ENCODE measurements around the gene MOG.

MOG gene

DNA sequence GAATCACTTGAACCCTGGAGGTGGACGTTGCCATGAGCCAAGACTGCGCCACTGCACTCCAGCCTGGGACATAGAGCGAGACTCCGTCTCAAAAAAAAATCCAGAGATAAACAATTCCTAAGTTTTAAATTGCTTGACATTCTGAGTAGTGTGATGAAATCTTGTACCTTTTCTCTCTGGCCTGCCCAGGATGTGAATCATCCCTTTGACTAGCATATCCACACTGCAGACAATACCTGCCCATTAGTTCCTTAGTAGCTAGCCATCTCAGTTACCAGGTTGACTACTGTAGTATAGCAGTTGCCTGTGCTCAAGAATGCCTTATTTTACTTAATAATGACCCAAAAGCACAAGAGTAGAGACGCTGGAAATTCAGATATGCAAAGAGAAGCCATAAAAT, 21.2 kb downstream of the MOG start:
- DNase-seq, result no peak

GRCh38 chr6:29679962-29680361, 23.1 kb downstream of the MOG start:
- no peak for DNase-seq

- DNase-seq, result no peak
These were observed 23.5 kb downstream of the MOG start for GRCh38 chr6:29680416-29680815.

DNA sequence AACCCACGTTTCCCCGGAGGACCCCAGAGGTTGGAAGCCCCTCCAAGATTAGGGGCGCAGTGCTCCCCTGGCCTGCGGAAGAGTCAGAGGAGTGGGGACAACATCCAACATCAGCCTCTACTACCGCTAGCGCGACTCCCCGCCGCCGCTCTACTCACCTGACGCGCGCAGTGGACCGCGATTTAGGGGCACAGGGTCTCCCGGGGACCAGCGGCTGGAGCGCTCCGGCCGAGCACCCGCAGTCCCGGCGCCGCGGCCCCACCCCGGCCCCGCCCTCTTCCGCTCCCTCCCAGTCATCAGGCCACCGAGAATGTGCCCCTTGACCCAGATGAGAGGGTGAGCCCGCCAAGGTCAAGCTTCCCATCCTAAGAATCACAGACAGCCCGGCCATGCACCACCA, 24.0 kb downstream of the MOG start, which contains the start of gene ZFP57:
TSS of gene ZFP57 (minus strand) at position 249 of the 400 bp plus-strand sequence. CDS start 4,149 bp downstream, outside the sequence.
- no peak for DNase-seq

GRCh38 chr6:29681811-29682210, 24.9 kb downstream of the MOG start:
- DNase-seq, result no peak

DNA sequence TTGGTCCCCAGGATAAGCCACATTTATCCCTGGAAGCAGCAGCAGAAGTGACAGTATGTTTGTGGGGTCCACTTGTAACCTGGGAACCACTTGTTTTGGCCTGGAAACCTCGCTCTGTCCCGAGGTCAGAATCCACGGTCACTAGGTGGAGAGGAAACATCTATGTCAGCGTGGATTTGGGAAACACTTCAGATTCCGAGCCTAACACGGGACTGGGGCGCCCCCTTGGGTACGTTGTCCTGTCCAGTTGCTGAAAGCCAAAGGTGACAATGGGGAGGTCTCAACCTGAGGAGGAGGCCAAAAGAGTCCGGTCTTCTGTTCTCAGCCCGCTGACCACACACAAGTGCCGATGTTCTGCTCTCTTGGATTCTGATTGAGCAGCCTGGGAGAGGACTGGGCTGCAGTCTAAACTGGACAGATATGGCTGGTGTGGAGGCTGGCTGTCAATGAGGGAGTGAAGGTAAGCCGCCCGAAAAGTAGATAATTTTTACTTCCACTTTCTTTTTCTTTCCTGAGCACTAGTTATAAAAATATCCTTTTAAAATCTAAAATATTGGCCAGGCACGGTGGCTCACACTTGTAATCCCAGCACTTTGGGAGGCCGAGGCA, 28.9 kb downstream of the MOG start:
- no peak for DNase-seq

GRCh38 chr6:29694637-29695036, 37.7 kb downstream of the MOG start:
- DNase-seq, result no peak

DNA sequence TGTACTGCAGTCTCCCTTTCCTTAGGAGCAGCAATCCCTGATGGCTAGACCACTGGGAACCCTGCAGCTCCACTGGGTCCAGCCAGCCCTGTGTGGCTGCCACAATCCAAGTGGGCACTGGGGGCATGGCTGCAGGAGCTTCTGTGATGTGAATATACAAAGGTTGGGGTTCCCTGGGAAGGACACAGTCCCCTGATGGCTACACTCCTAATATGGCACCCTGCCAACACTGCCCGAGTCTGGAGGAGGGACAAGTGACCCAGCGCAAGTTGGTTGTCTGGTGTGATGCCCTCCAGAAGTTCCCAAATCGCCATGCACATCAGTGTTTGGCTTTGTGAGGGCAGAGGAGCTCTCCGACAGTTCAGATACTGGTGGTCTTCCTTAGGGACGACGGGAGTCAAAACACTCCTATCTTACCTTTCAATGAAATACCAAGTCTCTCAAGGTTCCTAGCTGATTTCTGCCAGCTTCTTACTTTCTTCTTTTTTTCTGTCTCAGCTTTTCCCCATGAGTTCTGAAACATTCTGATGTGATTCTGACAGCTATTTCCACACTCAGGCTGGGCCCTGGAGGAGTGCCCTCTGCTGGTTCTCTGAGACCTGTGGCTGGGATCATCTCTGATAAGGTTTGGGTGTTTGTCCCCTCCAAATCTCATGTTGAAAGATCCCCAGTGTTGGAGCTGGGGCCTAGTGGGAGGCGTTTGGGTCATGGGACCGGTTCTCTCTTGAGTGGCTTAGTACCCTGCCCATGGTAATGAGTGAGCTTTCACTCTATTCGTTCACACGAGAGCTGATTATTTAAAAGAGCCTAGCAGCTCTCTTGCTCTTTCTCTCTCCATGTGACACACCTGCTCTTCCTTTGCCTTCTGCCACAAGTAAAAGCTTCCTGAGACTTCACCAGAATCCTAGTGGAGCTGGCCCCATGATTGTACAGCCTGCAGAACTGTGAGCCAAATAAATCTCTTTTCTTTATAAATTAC, 39.5 kb downstream of the MOG start:
- DNase-seq, result no peak

GRCh38 chr6:29702519-29703103, 45.7 kb downstream of the MOG start:
- peak in 1 of 2 experiments; percentile 1 for DNase-seq

GRCh38 chr6:29705389-29706231, 48.7 kb downstream of the MOG start:
- peak in 1 of 2 experiments; percentile 22 for DNase-seq

DNA sequence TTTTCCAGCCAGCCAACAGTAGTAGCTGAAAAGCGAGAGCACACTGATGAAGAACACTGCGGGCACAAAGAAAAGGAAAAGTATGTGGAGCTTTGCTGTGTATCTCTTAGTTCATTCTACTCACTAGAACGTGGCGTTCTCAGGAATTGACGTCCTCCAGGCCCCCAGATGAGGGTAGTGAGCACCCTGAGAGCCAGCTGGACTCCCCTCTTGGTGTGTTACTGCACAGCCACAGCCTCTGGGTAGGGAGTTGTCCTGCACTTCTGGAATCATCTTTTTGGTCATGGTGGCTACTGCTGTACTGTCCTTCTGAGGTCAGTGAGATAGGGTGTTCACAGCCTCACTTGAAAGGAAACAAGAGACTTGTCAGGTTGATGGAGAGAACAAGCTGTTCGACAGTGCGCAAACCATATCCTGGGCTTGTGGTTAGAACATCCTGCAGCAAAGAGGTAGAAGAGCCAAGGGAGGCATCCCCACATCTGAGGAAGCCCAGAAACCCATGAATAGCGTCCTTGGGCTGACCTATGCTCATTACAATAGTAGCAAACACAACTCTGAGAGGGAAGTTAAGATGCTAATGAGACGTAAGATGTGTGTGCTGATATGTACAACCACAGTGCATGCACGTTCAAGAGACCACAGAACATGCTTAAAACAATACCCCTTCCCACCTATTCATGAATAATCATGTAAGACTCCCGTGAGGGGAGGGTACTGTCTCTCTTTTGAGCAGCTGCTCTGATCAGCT, 51.7 kb downstream of the MOG start:
- no peak for DNase-seq

GRCh38 chr6:29709188-29709587, 52.3 kb downstream of the MOG start:
- DNase-seq, result no peak

DNA sequence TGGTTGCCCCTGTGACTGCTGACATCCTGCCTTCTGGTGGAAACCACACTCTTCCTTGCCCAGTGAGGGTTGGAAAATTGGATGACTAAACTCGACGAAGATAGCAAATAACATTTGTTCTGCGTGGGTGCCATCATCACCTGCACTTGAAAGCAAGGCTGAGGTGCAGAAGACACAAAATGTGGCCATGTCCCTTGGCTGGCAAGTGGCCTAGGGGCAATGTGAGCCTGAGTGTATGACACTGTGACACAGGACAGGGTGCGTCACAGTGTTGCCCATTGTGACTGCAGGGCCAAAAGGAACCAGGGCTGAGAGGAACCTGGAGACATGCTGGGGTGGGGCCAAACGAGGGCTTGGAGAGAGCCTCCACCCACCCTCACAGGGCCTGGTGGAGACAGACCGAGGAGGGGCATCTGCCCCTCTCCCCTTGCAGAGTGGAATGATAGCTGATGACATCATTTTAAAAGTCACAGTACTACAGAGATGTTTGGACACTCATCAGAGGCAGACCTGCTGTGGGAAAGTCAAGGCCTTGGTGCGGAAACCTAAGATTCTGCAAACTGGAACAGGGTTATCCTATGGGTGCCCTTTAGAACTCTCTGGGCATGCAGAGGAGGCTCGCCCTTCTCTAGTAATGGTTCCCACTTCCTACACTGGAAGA, 53.5 kb downstream of the MOG start:
- no peak for DNase-seq

DNA sequence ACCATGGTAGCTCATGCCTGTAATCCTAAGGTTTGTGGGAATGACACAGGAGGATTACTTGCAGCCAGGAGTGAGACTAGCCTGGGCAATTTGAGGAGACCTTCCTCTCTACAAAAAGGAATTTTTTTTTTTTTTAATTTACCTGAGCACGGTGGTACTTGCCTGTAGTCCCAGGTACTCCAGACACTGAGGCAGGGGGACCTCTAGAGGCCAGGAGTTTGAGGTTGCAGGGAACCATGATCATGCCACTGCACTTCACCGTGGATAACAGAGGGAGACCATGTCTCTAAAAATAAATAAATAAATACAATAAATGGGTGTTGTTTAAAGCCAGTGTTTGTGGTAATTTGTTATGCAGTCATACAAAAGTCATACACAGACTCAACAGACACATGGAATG, 64.0 kb downstream of the MOG start:
- DNase-seq, result no peak

Measured in NCI-H524 (cell line).